Nucleus accumbens (tissue), 56 donors: ENCODE data around the gene BCL2L1.
A peak's percentile ranks its signal among the peaks of the same experiment; 100 is the strongest.
"Not testable (repeated sequence)": the region's sequence is repeated elsewhere in the genome, so short reads cannot be mapped to it uniquely, and the experiment has no call there.

Experiments
- DNase-seq, 56 donors: peaks; one replicate each; lab custom pipeline; 2025; lab: John Stamatoyannopoulos, UW

Gene BCL2L1

DNA sequence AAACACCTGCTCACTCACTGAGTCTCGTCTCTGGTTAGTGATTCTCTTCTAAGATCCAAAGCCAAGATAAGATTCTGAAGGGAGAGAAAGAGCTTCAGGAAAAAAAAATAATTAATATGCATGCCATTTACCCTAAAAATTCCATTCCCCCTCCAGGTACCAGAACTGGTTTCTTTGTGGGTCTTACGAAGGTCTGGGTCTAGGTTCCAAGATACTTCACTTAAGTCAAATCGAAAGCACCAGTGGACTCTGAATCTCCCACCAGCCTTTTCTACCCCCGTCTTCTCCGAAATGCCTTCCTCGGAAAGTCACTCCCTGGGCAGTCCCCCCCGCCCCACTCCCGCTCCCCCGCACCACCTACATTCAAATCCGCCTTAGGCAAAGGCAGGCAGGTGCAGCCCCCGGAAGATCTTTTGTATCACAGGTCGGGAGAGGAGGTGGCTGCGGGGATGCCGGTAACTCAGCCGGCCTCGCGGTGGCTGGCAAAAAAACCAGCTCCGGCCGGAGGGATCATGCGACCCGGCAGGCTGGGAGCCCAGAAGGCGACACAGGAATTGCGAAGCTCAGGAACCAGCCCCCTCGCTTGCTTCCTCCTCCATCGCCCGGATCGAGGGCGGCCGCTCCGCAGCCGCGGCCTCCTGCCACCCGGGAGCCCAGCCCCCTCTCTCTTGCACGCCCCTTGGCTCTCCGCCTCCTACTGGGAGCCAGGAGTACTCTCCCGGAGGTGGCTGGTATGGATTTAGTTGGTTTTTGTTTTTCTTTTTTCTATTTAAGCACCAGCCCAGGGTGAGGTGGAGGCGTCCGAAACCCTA lies at the start of gene BCL2L1:
BCL2L1 (minus strand) TSS at position 612 of the 812 bp plus-strand sequence. CDS start 650 bp downstream, outside the sequence.
- peak in 54 of 56 donors; percentile 33 to 88 (median 75) for DNase-seq

DNA sequence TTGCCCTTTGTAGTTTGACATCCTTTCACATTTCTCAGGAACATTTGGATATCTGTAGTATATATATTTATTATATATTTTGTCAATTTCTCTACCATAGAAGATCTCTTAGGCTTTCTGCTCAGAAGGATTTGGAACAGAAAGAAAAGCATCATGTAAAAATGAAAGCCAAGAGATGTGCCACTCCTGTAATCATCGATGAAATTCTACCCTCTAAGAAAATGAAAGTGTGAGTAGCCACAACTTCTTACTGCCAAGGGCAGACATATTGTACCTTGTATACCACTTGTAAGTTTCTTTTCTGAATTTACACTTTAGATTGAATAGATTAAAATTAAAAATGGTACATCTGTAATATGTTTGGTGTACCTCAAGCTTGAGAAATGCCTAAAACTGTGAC lies 47.6 kb upstream of the BCL2L1 start:
- DNase-seq, result no peak

DNA sequence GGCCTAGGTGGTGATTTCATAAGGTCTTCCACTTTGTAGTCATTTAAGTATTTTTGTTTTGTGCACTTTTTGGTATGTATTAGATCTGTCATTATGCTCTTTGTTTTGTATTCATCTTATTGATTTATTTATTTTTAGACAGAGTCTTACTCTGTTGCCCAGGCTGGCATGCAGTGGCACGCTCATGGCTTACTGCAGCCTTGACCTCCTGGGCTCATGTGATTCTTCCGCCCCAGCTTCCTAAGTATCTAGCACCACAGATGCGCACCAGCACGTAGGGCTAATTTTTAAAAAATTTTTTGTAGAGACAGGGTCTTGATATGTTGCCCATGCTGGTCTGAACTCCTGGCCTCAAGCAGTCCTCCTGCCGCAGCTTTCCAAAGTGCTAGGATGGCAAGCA lies 47.0 kb upstream of the BCL2L1 start:
- no peak for DNase-seq

DNA sequence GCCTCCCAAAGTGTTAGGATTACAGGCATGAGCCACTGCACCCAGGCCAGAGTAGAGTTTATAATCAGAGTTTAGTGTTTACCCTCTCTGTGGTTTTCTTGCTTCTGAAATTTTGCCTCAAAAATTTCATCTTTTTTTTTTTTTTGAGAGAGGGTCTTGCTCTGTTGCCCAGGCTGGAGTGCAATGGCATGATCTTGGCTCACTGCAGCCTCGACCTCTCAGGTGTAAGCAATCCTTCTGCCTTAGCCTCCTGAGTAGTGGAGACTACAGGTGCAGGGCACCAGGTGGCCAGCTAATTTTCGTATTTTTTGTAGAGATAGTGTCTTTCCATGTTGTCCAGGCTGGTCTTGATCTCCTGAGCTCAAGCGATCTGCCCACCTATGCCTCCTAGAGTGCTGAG lies 45.1 kb upstream of the BCL2L1 start:
- no peak for DNase-seq

DNA sequence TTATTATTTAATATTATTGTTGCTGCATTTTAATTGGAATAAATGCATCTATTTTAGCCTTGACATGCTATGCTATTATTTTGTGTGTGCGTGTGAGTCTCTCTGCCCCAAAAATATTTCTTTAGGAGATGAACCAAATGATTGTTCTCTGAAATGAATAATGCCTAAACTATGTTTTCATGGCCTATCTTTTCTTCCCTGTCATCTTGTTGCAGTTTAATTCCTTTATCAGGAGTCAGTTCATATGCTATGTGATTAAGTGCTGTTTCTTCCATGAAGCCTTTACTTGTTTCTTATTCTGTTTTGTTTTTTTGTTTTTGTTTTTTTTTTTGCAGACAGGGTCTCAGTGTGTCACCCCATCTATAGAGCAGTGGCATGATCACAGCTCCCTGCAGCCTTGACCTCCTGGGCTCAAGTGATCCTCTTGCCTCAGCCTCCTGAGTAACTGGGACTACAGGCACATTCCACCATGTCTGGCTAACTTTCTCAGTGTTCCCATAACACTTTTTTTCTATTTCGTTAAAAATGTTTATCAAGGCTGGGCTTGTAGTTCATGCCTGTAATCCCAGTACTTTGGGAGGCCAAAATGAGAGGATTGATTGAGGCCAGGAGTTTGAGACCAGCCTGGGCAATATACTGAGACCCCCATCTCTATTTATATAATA lies 42.1 kb upstream of the BCL2L1 start:
- DNase-seq, result no peak

DNA sequence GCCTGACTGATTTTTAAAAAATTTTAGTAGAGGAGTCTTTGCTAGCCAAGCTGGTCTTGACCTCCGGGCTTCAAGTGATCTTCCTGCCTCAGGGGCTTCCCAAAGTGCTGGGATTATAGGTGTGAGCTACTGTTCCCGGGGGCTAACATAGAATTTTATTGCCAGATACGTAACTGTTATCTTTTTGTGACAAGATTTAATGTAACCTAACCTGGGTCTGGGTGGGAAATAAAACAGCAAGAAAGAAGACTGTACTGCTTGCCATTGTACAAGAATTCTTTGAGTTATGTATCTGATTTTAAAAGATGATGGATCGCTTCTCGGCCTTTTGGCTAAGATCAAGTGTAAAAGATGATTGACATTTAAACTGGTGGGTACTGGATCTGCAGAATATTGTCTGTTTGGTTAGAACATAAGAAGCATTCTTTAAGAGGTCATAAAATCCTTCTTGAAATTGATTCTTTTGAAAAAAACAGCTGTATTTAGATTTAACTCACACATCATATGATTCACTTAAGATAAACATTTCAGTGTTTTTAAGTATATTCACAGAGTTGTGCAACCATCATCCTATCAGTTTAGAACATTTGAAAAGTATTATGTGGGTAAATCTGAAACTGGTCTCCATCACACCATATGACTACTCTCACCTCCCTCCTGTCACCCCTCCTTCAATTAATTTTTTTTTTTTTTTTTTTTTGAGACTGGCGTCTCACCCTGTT lies 38.0 kb upstream of the BCL2L1 start:
- no peak for DNase-seq

DNA sequence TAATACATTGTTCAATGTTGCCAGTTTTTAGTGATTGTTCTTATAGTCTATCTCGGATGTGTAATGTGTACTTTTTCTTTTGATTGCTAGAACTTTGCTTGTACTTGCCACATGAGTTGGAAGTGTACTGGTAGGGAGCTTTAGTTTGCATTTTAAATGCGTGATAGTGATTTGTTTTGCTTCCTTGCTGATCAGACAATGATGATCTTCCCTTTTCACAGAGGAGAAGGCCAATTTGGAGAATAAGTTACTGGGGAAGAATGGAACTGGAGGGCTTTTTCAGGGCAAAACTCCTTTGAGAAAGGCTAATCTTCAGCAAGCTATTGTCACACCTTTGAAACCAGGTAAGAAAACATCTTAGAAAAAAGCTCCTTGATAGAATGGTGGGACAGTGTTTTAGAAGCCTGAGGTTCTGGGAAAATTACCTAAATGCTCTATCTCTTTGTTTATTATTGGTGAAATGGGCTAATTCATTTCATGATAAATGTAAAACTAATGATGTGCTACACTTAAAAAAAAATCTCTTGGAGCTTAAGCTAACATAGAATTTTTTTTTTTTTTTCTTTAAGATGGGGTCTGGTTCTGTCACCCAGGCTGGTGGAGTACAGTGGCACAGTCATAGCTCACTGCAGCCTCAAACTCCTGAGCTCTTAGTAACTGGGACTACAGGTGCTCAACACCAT lies 37.3 kb upstream of the BCL2L1 start:
- DNase-seq, result no peak

DNA sequence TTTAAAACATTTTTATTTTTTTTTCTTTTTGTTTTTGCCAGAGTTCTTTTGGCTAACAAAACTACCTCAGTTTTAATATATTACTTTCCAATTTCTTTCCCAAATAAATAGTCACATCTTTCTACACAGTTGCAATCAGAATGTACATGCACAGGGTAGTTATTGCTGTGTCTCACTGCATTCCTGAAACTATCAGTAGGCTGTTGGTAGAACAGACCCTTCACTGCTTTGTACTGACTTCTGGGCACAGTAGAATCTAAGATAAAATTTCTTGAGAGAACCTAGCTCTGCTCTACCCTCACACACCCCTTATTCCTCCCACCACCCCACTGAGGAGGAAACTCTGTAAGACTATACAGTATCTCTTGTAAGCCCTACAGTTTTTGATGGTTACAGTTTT lies 36.3 kb upstream of the BCL2L1 start:
- no peak for DNase-seq

DNA sequence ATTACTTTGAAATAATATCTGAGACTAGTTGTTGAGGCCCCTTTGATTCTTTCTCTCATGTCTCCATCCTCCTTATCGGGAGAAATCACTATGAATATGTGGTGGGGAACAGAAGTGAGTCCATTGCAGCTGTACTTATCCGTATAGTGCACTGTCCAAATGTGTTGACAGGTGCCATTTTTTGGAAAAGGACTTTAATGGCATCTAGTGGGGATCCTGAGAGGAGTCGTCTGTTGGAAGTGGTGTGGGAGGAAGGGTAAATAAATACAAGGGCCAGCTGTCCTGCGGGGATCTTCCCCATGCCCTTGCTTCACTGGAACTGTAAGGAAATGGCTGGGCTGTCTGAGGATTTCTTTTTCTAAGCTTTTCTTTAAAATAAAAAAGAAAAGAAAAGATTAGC lies 35.9 kb upstream of the BCL2L1 start:
- DNase-seq, result no peak

DNA sequence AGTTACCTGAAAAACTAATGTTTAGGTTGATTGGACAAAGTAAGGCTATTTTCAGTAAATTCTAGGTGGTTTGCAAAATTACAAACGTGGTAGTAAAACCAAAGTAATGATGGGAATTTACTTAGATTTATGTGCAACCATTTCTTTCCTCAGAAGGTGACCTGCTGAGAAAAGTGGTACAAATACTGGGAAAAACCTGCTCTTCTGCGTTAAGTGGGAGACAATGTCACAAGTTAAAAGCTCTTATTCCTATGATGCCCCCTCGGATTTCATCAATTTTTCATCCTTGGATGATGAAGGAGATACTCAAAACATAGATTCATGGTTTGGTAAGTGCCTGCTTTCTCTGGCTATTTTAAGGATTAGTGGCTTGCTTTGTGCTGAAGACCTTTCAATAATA lies 34.6 kb upstream of the BCL2L1 start:
- DNase-seq, result no peak

DNA sequence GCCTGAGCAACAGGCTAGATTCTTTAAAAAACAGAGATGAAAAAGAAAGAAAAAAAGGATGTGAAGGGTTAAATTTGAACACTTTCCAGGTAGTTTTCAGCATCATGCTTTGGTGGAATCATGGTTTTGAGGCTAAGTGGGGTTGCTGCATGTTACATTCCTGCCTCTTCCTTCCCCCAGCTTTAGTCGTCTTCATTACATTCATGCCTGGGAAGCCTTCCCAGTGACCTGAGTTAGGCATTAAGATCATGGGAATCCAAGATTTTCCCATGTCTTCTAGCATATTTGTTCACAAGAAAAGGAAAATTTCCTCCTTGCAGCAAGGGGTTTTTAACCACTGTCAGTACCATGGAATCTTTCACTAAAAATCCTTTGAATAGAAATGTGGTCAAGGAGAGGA lies 28.5 kb upstream of the BCL2L1 start:
- no peak for DNase-seq

DNA sequence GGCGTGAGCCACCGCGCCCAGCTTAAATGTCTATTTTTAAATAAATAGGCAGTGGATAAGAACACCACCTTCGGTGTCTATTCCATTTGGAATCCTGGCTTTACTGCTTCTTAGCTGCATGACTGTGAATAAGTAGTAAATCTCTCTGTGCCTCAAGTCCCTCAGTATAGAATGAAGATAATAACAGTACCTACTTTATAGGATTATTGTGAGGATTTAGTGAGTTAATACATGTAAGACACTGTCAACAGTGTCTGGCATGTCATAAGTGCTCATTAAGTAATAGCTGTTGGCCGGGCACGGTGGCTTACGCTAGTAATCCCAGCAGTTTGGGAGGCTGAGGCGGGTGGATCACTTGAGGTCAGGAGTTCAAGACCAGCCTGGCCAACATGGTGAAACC lies 26.6 kb upstream of the BCL2L1 start:
- DNase-seq, result no peak

DNA sequence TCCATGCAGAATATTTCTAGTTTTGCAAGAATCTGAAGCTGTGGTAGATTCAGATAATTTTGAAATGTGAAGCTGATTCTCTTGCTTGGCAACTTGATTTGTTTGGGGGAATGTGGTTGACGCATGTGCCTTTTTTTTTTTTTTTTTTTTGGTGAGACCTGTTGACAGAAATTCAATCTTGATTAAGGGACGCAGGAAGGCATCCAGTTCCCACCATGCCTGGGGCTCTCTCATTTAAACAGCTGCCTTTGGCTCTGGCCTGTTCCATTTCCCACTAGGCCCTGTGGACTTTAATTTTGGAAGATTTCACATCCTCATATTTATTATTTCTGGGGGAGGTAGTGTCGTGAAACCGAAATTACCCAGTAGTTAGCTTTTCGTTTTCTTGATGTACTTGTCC lies 25.0 kb upstream of the BCL2L1 start:
- DNase-seq, result no peak

DNA sequence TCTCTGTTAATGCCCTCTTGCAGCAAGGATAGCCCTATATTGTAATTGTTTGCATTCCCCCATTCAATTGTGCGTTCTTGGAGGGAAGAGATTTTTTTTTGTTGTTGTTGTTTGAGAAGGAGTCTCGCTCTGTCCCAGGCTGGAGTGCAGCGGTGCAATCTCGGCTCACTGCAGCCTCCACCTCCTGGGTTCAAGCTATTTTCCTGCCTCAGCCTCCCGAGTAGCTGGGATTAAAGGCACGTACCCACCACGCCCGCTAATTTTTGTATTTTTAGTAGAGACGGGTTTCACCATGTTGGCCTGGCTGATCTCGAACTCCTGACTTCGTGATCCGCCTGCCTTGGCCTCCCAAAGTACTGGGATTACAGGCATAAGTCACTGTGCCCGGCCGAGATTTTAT lies 24.4 kb upstream of the BCL2L1 start:
- not testable (repeated sequence) for DNase-seq

DNA sequence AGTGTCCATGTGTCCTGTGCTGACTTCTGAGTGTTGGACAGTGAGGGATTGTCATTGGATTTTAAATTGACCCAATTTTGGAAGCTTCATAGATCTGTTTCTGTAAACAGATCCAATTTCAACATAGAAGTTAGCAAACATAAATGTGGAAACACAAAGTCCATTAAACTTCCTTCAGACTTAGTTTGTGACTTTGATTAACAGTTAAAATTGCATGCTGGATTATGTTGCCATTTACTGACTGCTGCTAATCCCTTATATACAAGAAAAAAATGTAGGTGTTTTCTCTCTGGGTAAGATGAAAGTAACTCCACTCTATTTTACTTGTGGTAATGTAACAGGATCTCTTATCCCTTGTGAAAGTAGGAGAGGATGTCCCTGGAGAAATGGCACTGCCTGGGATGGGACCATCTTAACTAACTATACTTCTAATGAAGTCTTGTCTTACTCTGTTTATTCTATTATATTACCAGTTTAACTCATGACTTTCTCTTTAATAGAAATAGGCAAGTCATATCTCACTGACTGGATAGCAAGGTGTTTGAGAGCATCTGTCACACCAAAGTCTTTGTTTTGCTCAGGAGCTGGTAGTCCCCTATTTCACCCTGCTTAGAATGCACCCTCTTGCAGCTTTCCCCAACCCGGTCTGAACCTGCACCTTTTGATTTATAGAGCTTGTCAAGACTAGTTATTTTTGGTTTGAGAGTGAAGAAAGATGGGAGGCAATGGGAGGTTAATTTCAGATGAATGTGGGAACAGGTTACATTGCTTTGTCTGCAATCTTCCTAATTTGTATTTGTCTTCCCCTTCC lies 23.6 kb upstream of the BCL2L1 start:
- DNase-seq, result no peak

DNA sequence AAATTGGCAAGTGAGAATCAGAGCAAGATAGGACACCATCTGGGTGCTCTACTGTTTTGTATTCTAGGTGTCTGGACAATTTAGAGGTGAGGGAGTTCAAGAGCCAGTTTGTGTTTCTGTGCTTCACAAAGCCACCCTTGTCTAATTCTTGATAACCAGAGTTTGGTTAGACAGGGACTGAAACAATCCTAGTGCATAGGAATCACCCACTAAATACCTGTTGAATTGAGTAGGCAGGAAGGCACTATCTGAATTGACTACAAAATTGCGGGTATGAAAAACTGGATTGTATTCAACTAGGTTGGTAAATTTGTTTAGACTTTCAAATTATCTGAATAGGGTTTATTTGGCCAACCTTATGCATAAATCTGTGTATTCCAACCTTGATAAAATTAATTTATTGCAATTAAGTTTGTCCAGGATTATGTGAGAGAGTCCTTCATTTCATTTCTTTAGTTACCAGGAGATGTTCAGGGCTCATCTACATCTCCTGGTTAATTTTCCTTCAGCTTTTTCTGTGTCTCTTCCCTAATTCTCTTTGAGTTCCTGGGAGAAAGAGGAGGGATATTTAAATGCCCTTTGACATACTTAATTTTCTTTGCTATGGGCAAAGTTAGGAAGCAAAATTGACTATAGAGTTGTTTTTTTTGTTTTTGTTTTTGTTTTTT lies 18.1 kb upstream of the BCL2L1 start:
- DNase-seq, result no peak

DNA sequence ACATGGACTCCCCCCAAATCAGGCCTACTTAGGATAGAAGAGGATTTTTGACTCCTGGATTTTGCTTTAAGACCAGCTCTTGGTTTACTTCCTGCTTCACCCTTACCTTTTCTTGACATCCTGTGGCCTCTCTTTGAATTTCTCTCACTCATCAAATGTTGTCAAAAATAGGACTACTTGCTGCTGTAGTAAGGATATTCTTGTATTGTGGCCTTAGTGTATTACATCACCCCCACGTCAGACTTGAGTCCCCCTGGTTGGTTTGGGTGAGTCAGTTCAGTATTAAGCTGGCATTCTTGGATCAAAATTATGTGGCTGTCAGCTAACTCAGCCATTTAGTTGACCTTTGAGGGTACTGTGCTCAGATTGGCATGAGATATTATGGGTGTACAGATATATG lies 17.5 kb upstream of the BCL2L1 start:
- DNase-seq, result no peak

DNA sequence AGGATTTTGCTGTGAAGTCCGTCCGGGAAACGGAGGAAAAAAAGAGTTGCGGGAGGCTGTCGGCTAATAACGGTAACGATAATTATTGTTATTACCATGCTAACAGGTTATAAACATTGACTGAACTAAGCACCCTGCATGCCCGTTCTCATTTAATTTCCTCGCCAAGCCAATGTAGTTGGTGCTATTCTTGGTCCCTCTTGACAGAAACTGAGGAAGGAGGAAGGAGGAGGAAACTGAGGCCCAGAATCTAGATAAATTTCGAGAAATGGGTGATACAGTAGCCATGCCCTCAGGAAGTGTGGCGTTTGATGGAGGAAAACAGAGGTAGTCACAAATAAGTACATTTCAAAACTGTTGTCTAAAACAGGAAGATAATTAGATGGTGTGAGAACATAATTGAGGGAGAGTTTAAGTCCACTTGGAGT lies 16.9 kb upstream of the BCL2L1 start:
- DNase-seq, result no peak

DNA sequence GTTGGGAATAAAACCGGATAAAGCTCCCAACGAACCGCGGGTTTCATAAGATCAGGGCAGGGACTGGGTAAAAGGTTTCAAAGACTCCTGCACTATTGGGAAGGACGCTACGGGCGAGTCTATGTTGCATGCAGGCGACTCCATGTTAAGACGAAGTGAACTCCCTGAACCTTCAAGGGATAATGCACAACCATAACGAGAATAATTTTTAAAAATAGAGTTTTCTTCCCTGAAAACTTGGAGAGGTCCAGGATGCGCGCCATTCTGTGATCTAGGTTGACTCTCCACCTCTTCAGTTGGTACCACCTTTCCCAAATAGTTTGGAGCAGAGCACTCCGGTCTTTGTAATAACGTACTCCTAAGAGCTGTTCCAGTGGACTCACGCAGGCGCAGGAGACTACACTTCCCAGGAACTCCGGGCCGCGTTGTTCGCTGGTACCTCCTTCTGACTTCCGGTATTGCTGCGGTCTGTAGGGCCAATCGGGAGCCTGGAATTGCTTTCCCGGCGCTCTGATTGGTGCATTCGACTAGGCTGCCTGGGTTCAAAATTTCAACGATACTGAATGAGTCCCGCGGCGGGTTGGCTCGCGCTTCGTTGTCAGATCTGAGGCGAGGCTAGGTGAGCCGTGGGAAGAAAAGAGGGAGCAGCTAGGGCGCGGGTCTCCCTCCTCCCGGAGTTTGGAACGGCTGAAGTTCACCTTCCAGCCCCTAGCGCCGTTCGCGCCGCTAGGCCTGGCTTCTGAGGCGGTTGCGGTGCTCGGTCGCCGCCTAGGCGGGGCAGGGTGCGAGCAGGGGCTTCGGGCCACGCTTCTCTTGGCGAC lies 16.3 kb upstream of the BCL2L1 start, which contains the start of gene TPX2:
TPX2 (plus strand) TSS at position 562 of the 821 bp plus-strand sequence. CDS start 18,187 bp downstream, outside the sequence.
- peak; percentile 55 to 99 (median 94) for DNase-seq
